HepG2 (cell line): ENCODE results near the gene STN1. TPM values are rescaled to one million over a fixed set of nuclear protein-coding genes. Genes with fewer than 3 reads are reported as not detected.

ENCODE experiments used
- AKAP8 ChIP-seq: sonication (generic); formaldehyde crosslinking; IDR thresholded peaks from 2 replicates; pipeline ENCODE4 v1.5.1; 2020; ENCODE audit warnings: mild to moderate bottlenecking, missing genetic modification reagents
- ARNT2 ChIP-seq: sonication (generic); formaldehyde crosslinking; IDR thresholded peaks from 2 replicates; pipeline ENCODE4 v1.8.0; 2022; ENCODE audit warnings: mild to moderate bottlenecking, low read depth, missing genetic modification reagents, moderate library complexity
- FOSL1 ChIP-seq: sonication (generic); formaldehyde crosslinking; IDR thresholded peaks from 2 replicates; pipeline ENCODE4 v1.9.0; 2021; ENCODE audit warnings: missing genetic modification reagents, borderline replicate concordance
- FOXO1 ChIP-seq: sonication (generic); formaldehyde crosslinking; IDR thresholded peaks from 2 replicates; pipeline ENCODE4 v1.4.0; 2020; ENCODE audit warnings: missing genetic modification reagents
- NCOA5 ChIP-seq: sonication (generic); formaldehyde crosslinking; IDR thresholded peaks from 2 replicates; pipeline ENCODE4 v1.4.0; 2020; ENCODE audit warnings: missing genetic modification reagents
- NFYB ChIP-seq: sonication (generic); formaldehyde crosslinking; IDR thresholded peaks from 2 replicates; pipeline ENCODE4 v1.4.0; 2020; ENCODE audit warnings: missing genetic modification reagents
- PLRG1 ChIP-seq: fragments of 450-650 bp; conservative IDR thresholded peaks from 2 replicates; pipeline ENCODE4 v1.6.1; 2016
- POLR2A ChIP-seq, 2 experiments: IDR thresholded peaks; 2 replicates each; pipeline ENCODE4 v1.6.1; 2011; ENCODE audit warnings: low read depth in 2 of 2, low read length in 2 of 2, mild to moderate bottlenecking in 1 of 2, moderate library complexity in 1 of 2; ENCODE audit not compliant: insufficient read depth in 1 of 2
- SCMH1 ChIP-seq: sonication (generic); formaldehyde crosslinking; IDR thresholded peaks from 2 replicates; pipeline ENCODE4 v1.9.0; 2021; ENCODE audit warnings: missing genetic modification reagents, mild to moderate bottlenecking, borderline replicate concordance
- SETDB1 ChIP-seq: sonication (generic); formaldehyde crosslinking; IDR thresholded peaks from 2 replicates; pipeline ENCODE4 v1.5.1; 2020; ENCODE audit warnings: missing genetic modification reagents, mild to moderate bottlenecking, borderline replicate concordance
- SSRP1 ChIP-seq: IDR thresholded peaks from 2 replicates; pipeline ENCODE4 v1.6.1; 2016; ENCODE audit warnings: control low read depth
- TSC22D2 ChIP-seq: sonication (generic); formaldehyde crosslinking; IDR thresholded peaks from 2 replicates; pipeline ENCODE4 v1.5.1; 2020; ENCODE audit warnings: missing genetic modification reagents, mild to moderate bottlenecking, borderline replicate concordance
- XRCC5 ChIP-seq: fragments of 200-400 bp; formaldehyde crosslinking; optimal IDR thresholded peaks from 2 replicates; pipeline ENCODE3; 2017; ENCODE audit warnings: mild to moderate bottlenecking, low read length
- ZBTB21 ChIP-seq: sonication (generic); formaldehyde crosslinking; IDR thresholded peaks from 2 replicates; pipeline ENCODE4 v1.4.0; 2020; ENCODE audit warnings: missing genetic modification reagents
- ZFP36L2 ChIP-seq: sonication (generic); formaldehyde crosslinking; IDR thresholded peaks from 2 replicates; pipeline ENCODE4 v1.4.0; 2020; ENCODE audit warnings: missing genetic modification reagents
- ZFY ChIP-seq: sonication (generic); formaldehyde crosslinking; IDR thresholded peaks from 2 replicates; pipeline ENCODE4 v1.4.0; 2020; ENCODE audit warnings: missing genetic modification reagents
- ZNF17 ChIP-seq: sonication (generic); formaldehyde crosslinking; IDR thresholded peaks from 2 replicates; pipeline ENCODE4 v1.5.0; 2020; ENCODE audit warnings: mild to moderate bottlenecking, missing genetic modification reagents
- ZNF207 ChIP-seq: fragments of 450-650 bp; IDR thresholded peaks from 2 replicates; pipeline ENCODE4 v1.6.1; 2016; ENCODE audit warnings: antibody characterized with exemption, borderline replicate concordance
- ZNF432 ChIP-seq: sonication (generic); formaldehyde crosslinking; IDR thresholded peaks from 2 replicates; pipeline ENCODE4 v1.5.0; 2020; ENCODE audit warnings: missing genetic modification reagents, mild to moderate bottlenecking, borderline replicate concordance
- ZNF546 ChIP-seq: sonication (generic); formaldehyde crosslinking; conservative IDR thresholded peaks from 2 replicates; pipeline ENCODE4 v1.8.1; 2023; ENCODE audit warnings: mild to moderate bottlenecking, missing genetic modification reagents
- ZNF577 ChIP-seq: sonication (generic); formaldehyde crosslinking; IDR thresholded peaks from 2 replicates; pipeline ENCODE4 v1.4.0; 2020; ENCODE audit warnings: mild to moderate bottlenecking, low read depth, missing genetic modification reagents, borderline replicate concordance
- ZNF644 ChIP-seq: IDR thresholded peaks from 2 replicates; pipeline ENCODE4 v1.6.1; 2016; ENCODE audit warnings: low read depth
- ZNF720 ChIP-seq: sonication (generic); formaldehyde crosslinking; IDR thresholded peaks from 2 replicates; pipeline ENCODE4 v1.4.0; 2020; ENCODE audit warnings: missing genetic modification reagents
- ZNF878 ChIP-seq: sonication (generic); formaldehyde crosslinking; IDR thresholded peaks from 2 replicates; pipeline ENCODE4 v1.8.1; 2023; ENCODE audit warnings: mild to moderate bottlenecking, missing genetic modification reagents, moderate library complexity
- polyA plus RNA-seq, 8 experiments: library from polyadenylated mRNA; depleted of rRNA in 3 of 8; stranded (reverse) in 7 of 8; unstranded in 1 of 8; fragments of >200 nt; fragmentation: Illumina TruSeq in 4 of 8; extraction: Trizol in 4 of 8; gene quantifications; 2 replicates each; pipeline versions ENCODE4 v1.2.1 to v1.2.3, GENCODE V29; 2011 to 2016; ENCODE audit warnings: low read depth in 4 of 8, missing spikeins in 1 of 8, mixed read lengths in 1 of 8; ENCODE audit not compliant: insufficient read depth in 1 of 8
- total RNA-seq, 5 experiments: library from RNA; depleted of rRNA; stranded (reverse); fragments of >200 nt; fragmentation: Illumina TruSeq; extraction: Trizol; gene quantifications; 2 replicates each; pipeline ENCODE4 v1.2.3, GENCODE V29; 2016; ENCODE audit warnings: low read depth in 1 of 5
- TF ChIP-seq, protein P1 (sequence below): sonication (generic); formaldehyde crosslinking; IDR thresholded peaks from 2 replicates; pipeline ENCODE4 v1.4.0; 2020; ENCODE audit warnings: mild to moderate bottlenecking, missing genetic modification reagents, borderline replicate concordance
- TF ChIP-seq, protein P2 (sequence below): sonication (generic); formaldehyde crosslinking; IDR thresholded peaks from 2 replicates; pipeline ENCODE4 v1.4.0; 2020; ENCODE audit warnings: missing genetic modification reagents, borderline replicate concordance
- TF ChIP-seq, protein P3 (sequence below): IDR thresholded peaks from 2 replicates; pipeline ENCODE4 v1.6.1; 2012; ENCODE audit warnings: inconsistent platforms

STN1 gene
- total and polyA plus RNA-seq, 2 of the 13 experiments (the other 11 are each of a cell fraction or from before 2014, with no cell fraction given), result 17.6 to 22.7 TPM

DNA sequence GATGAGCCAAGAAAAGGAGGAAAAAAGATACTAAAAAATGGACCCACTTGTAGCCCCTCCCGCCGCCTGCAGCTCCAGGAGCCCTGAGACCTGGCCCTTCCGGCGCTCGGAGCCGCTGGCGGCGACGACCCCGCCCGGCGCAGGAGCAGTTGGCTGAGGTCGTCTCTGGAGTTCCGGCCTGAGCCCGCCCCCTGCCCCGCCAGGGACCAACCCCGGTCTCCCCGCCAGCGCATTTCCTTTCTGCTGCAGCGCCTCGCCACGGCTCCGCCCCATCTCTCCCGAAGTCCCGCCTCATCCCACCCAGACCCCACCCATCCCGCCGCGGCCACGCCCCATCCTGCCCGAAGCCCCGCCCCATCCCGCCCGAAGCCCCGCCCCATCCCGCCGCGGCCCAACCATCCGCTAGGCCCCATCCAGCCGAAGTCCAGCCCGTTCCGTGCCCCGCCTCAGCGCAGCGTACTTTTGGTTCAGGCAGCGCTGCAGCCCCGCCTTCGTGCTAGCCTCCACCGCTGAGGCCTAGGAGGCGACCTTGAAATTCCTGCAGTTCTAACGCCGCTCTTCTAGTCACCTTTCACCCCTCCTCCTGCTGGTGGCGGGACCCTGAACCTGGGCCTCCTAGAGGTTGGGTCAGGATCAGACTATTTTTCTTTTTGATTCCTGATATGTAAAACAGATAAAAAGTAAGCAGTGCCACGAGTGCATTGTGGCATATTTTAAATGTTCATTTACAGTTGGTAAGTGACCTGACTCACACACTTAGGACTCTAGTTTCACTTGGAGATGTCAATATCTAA lies at the start of gene STN1 (continued):
- no peak for TF ChIP-seq SCMH1 (CRISPR knock-in tag)
- no peak for TF ChIP-seq AKAP8 (CRISPR knock-in tag)
- TF ChIP-seq, protein P1, sequence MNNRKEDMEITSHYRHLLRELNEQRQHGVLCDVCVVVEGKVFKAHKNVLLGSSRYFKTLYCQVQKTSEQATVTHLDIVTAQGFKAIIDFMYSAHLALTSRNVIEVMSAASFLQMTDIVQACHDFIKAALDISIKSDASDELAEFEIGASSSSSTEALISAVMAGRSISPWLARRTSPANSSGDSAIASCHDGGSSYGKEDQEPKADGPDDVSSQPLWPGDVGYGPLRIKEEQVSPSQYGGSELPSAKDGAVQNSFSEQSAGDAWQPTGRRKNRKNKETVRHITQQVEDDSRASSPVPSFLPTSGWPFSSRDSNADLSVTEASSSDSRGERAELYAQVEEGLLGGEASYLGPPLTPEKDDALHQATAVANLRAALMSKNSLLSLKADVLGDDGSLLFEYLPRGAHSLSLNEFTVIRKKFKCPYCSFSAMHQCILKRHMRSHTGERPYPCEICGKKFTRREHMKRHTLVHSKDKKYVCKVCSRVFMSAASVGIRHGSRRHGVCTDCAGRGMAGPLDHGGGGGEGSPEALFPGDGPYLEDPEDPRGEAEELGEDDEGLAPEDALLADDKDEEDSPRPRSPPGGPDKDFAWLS (CRISPR knock-in tag), result no peak
- no peak for TF ChIP-seq FOSL1 (CRISPR knock-in tag)
- TF ChIP-seq ZNF17 (CRISPR knock-in tag), result no peak
- peak; percentile 85 for TF ChIP-seq ZFY (CRISPR knock-in tag)
- TF ChIP-seq, protein P2, sequence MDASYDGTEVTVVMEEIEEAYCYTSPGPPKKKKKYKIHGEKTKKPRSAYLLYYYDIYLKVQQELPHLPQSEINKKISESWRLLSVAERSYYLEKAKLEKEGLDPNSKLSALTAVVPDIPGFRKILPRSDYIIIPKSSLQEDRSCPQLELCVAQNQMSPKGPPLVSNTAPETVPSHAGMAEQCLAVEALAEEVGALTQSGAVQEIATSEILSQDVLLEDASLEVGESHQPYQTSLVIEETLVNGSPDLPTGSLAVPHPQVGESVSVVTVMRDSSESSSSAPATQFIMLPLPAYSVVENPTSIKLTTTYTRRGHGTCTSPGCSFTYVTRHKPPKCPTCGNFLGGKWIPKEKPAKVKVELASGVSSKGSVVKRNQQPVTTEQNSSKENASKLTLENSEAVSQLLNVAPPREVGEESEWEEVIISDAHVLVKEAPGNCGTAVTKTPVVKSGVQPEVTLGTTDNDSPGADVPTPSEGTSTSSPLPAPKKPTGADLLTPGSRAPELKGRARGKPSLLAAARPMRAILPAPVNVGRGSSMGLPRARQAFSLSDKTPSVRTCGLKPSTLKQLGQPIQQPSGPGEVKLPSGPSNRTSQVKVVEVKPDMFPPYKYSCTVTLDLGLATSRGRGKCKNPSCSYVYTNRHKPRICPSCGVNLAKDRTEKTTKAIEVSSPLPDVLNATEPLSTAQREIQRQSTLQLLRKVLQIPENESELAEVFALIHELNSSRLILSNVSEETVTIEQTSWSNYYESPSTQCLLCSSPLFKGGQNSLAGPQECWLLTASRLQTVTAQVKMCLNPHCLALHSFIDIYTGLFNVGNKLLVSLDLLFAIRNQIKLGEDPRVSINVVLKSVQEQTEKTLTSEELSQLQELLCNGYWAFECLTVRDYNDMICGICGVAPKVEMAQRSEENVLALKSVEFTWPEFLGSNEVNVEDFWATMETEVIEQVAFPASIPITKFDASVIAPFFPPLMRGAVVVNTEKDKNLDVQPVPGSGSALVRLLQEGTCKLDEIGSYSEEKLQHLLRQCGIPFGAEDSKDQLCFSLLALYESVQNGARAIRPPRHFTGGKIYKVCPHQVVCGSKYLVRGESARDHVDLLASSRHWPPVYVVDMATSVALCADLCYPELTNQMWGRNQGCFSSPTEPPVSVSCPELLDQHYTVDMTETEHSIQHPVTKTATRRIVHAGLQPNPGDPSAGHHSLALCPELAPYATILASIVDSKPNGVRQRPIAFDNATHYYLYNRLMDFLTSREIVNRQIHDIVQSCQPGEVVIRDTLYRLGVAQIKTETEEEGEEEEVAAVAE (CRISPR knock-in tag), result no peak
- peak; percentile 20; the same call in 1 of the 2 replicates for TF ChIP-seq FOXO1 (CRISPR knock-in tag)
- TF ChIP-seq ZFP36L2 (CRISPR knock-in tag), result no peak
- TF ChIP-seq XRCC5, result peak; percentile 87
- TF ChIP-seq ZNF432, result no peak
- no peak for TF ChIP-seq SSRP1 (CRISPR knock-in tag)
- 0 out of 2 replicates have a peak, but pooled peaks have one; percentile 23 for TF ChIP-seq ZNF546 (CRISPR knock-in tag)
- no peak for TF ChIP-seq ZNF577
- TF ChIP-seq, protein P3, sequence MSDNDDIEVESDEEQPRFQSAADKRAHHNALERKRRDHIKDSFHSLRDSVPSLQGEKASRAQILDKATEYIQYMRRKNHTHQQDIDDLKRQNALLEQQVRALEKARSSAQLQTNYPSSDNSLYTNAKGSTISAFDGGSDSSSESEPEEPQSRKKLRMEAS, result peak; percentile 67
- TF ChIP-seq ZNF720, result 0 out of 2 replicates have a peak, but pooled peaks have one; percentile 58
- no peak for TF ChIP-seq PLRG1
- no peak for TF ChIP-seq ZBTB21
- peak; percentile 83 to 95 for TF ChIP-seq POLR2A (IDR thresholded peaks at IDR 0.05; ENCODE audit: insufficient read depth in 1 of 2, low read depth in 2 of 2, low read length in 2 of 2)
- no peak for TF ChIP-seq ZNF207
- no peak; the same call in 1 of the 2 replicates for TF ChIP-seq TSC22D2
- TF ChIP-seq NFYB (CRISPR knock-in tag), result peak; percentile 74
- no peak for TF ChIP-seq ZNF878 (CRISPR knock-in tag)
- TF ChIP-seq NCOA5, result no peak
- TF ChIP-seq SETDB1, result no peak
- 0 out of 2 replicates have a peak, but pooled peaks have one; percentile 11 for TF ChIP-seq ARNT2 (CRISPR knock-in tag)
- peak; percentile 27; the same call in 1 of the 2 replicates for TF ChIP-seq ZNF644 (CRISPR knock-in tag)
